GM21737 (cell line): ENCODE results near the gene CASZ1.

Experiments used
- ATAC-seq: cut with Tn5 transposase; IDR thresholded peaks from one replicate; pipeline ENCODE4 v1.9.1; 2021; ENCODE audit warnings: mild to moderate bottlenecking, moderate library complexity; ENCODE audit not compliant: unreplicated experiment

The CASZ1 gene

DNA sequence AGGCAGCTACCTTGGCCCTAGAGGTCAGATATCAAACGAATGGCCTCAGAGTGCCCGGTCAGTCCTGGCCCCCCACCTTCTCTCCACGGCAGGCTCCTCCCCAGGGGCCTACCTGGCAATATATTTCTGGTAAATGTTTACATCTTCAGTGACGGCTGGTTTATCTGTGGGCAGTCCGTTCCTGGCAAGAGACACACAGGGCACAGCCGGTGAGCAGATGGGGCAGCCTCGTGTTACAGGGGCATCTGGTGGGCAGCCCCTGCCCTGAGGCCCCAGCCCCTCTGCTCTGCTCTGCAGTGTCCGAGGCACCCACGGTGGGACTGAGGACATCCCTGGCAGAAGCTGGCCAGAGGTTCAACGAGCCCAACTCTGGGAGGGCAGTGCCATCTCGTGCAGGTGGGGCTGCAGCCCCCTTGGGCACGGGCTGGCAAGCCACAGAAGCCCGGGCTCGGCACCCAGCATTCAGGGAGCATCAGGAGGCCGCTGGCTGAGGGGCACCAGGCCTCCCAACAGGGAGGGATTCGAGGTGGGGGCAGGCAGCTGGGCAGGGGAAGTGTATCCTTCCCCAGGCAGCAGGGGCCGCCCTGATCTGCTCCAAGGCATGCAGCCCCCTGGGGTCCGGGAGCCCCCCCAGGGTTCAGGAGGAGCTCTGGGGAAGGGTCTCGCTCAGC lies 137.9 kb downstream of the CASZ1 start:
- no peak for ATAC-seq

DNA sequence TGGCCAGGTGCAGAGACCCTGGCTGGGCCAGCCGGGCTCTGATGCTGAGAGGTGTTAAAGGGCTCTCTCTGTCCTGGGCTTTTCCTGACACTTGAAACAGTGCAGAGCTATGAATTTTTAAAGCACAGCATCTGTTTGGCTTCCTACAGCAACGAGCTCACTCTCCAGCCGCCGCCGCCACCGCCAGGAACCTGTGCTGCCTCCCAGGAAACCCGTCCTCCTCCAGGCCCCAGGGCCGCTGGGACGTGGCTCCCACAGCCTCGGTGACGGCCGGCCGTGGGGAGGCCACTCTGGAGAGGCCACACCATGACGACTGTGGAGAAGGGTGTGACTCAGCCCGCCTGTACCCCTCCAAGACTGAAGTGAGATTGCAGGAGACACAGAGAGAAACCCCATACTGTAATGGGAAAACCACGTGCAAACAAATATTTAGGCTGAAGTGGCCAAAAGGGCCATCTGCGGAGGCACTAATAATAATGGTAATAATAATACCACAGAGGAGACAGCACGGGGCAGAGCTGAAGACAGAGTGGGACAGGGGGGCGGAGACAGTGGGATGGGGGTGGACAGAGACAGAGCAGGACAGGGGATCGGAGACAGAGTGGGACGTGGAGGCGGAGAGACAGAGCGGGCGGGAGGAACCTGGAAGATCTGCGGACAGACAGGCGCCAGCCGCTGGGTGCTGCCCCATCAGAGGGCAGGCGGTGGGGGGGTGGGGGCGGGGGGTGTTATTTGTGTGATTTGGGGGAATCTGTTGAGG lies 139.2 kb downstream of the CASZ1 start:
- no peak for ATAC-seq

DNA sequence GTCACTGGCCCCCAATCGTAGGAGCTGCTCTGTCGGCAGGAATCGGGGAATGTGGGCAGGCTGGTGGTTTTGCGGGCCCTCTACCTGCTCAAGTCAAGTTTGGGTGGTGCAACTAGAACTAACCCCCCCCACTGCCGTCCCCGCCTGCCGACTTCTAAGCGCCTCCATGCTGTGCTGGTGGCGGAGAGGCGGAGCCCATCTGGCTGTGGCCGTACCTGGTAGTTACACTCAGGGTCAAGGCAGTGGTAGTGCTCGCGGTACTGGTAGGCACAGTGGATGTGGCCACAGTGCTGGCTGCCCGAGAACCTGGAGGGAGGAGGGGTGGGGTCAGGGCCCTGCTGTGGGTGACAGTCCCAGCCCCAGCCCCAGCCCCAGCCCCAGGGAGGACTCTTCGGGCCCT lies 140.0 kb downstream of the CASZ1 start:
- no peak for ATAC-seq

DNA sequence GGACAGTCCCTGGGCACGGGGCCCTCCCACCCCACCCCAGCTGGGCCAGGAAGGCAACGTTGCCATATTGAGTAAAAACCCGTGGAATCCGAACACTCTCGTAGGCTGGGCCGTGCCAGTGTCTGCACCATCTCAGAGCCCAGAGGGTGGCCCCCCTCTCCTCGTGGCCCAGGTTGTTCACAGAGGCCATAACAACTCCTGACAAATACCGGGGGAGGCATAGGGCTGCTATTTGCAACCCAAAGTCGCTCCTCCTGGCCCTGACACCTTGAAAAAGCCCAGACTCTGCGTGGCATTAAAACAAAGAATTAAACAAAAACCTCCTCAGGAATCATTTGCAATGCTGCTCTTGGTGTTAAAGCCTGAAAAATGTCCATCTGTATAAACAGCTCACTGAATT lies 141.4 kb downstream of the CASZ1 start:
- ATAC-seq: no peak

DNA sequence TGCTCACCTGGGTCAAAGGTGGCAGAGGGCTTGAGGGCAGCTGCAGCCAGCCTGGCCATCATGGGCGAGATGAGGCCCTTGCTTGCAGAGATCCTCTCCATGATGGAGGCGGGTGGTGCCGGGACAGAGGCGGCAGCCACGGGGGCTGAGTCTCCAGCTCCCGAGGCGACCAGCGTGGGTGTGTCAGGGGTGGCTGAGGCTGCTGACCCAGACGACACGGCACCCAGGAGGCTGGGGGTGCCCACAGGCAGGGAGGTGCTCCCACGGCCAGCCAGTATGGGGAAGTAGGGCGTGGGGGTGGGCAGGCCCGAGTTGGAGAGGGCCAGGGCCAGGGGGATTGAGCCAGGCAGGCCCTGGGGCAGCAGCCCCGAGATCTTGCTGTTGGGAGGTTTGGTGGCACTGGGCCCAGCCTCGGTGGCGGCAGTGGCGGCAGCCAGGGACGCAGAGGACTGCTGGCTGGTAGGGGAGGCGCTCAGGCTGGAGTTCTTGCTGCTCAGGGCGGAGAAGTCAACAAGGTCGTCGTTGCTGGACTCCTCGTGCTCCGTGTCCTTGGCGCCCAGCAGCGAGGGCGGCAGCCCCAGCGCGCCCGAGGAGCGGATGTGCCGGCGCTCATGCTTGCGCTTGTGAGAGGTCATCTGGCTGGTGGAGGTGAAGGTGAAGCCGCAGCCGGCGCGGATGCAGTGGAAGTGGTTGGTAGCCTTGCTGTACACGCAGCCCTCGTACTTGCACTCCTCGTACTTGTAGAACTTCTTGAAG lies 142.9 kb downstream of the CASZ1 start:
- ATAC-seq: no peak

DNA sequence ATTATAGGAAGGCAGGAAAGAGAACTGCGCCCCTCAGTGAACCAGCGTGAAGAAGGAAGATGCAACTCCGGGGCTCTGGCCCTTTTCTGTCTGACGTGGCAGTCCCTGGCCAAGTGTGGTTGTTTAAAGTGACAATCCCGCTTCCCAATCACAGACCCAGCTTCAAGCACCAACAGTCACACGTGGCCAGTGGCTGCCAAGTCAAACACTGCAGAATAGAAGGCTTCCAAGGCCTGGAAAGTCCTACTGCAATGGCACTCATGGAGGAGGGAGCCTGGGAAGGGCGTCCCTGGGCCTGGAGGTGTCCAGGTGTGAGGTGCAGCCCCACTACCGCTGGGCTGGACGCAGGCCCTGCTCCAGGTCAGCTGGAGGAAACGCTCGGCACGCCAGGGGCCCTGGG lies 143.8 kb downstream of the CASZ1 start:
- no peak for ATAC-seq

DNA sequence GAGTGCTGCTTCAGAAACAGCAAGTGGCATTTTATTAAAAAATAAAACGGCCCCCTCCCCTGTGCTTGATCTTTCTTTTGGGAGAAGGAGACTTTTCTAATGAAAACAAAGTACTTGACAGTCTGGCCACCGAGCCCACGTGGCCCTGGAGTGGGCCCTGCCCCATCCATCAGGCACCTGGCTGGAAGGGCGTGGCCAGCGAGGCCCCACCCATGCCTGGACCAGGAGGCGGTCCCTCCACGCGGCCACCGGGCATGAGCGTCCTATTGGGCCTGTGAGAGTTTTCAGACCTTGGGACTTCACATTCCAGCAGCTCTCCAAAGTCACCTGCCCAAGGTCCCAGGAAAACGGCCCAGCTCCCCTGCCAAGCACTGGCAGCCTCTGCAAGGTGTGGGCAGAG lies 144.7 kb downstream of the CASZ1 start:
- ATAC-seq: no peak

DNA sequence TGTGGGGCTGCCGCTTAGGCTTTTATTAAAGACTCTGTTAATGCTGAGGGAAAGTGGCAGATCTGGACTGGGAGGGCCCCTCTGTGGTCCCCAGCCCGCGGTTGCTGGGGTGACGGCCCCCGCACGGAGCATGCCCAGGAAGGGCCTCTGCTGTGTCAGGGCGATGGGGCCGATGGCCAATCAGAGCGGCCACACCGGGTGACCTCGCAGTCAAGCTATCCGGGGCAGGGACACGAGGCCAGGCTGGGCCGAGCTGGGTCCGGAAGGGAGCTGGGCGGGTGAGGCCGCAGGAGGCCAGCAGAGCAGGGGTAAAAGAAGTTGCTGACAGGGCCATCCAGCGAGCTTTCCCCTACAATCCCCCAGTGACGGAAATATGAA lies 145.1 kb downstream of the CASZ1 start:
- no peak for ATAC-seq

DNA sequence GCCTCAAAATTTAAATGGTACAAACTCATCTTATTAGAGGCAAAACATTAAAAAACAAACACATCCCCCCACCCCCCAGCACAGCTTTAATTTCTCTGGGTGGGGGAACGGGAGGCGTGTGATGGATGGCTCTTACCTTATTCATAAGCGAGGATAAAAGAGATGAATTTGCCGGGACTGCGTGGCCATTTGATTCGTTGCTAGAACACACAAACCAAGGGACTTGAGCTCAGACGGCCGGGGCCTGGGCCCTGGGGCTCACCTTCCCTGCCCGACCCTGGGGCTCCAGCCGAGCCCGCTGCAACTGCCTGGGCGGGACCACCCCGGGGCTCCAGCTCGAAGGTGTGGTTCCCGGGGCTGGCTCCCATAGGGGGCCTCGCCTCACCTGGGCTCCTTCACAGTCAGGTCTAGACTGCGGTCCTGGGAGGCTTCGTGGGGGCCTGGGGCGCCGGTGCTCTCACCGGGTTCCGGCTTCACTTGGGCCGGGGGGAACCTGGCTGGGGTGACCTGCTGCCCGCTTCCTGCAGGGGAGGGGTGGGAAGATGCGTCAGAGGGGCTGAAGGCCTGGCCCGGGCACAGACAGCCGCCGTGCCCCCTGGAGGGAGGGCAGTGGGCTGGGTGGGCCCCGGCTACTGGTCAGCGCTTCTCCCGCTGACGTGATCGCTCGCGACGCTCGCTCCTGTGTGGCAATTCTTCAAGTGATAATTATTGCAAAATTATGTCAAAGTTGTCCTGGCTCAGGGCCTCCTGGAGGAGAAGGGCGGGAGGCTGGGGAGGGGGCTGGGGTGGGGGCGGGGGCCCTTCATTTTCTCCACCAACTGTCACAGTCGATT lies 145.7 kb downstream of the CASZ1 start:
- ATAC-seq: no peak

DNA sequence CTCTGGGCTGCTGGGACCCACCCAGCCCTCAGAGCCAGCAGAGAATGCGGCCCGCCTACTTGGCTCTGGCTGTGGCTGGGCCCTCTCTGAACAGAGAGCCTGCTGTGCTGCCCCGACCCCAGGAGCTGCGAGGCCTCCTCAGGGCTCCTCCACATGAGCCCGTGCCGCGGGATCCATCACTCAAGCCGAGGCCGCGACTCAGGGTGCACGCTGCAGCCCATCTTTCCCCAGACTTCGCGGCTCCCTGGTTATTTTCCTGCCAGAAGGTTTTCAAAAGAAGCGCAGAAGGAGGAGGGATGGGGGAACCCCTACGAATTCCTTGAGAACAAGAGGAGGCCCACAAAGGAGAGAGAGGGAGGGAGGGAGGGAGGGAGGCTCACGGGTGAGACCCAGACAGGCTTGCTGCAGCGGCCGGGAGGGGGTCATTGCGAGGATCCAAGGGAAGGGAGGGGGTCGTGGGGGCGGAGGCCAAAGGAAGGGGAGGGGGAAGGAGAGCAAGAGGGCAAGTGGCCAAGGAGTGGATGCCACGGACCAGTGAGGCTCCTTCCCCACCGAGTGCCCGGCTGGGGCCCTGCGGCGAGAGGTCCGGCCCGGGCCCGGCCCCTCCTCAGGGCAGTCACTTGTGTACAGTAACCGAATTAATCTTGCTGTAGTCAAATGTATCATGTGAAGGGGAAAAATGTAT lies 146.8 kb downstream of the CASZ1 start:
- no peak for ATAC-seq

DNA sequence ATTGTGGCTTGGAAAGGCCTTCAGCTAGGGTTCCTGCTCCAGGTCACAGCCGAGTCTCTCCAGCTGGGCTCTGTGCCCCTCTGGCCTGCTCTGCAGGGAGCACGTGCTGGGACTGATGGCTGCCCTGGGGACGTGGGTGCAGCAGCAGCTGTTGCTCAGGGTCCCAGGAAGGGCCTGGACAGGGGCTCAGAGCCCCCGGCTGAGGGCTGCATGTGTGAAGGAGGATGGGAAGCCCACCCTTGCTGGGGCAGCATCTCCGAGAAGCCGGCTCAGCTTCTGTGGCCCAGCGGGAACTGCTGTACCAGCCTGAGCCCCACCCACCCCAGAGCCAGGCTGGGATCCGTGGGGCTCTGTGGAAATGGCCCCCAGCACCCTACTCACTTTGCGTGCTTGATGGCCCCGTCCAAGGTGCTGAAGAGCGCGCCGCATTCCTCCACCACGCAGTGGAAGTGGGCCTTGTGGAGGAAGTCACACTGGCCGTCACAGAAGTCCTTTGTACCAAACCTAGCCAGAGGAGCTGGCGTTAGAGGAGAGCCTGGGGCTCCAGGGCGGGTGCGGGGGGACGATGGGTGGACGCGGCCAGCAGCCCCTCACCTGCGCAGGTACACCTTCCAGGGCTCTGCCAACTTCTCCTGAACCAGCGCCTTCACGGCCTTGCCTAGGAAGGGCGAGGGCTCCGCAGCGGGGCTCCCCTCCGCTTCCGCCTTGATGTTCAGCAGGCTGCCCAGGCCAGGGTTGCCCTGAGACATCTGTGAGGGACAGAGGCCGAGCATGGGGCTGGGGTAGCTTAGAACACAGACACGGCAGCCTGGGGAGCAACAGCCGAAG lies 147.5 kb downstream of the CASZ1 start:
- ATAC-seq: no peak

DNA sequence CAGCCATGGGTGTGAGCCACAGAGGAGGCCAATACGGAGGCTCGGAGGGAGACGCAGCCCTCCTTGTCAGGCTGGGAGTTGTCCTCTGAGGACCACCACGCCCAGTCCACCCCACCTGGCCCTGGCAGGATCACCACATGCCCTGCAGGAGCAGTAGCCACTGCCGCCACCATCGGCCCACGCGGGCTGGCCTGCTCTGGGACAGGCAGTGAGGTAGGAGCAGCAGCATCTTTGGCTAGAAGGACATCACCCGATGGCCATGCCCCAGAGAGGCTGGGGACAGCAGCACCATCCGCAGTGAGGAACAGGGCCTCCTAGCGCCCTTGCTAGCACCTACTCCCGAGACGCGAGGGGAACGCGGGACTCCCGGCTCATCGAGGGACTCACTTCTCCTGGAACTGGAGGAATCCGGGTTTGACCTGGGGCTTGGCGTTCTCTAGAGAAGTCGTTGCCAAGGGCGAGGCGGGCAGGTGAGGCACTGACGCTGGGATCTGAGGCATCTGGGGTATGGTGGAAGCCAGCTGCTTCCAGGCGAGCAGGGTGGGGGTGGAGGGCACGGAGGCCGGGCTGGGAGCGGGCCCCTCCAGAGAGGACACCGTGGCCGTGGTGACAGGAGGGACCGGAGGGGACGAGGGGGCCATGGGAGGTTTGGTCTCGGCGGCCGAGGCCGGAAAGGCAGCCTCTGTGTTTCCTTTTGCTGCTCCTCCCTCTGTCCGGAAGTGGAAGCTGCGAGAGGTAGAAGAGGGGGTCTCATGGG lies 148.9 kb downstream of the CASZ1 start:
- ATAC-seq: no peak

DNA sequence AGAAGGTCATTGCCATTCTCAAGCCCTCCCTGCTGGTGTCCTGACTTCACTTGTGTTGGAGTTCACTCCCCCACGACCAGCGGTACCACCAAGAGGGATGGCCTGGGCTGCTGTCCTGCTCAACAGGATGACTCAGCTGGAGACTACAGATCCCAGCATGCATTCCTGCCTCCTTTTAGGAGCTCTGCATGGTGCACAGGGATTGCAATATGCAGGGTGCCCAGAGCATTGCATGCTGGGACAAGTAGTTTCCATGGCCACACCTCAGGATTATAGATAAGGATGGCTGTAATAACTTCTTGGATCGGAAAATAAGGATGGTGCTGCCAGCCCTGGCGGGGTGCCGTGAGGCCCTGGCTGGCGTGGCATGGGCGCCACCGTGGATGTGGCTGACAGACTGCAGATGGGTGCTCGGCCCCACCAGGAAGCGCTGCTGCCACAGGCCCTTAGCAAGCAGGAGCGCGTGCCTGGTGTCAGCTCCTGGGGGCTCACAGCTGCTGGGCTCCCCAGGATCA lies 150.0 kb downstream of the CASZ1 start:
- ATAC-seq: no peak

DNA sequence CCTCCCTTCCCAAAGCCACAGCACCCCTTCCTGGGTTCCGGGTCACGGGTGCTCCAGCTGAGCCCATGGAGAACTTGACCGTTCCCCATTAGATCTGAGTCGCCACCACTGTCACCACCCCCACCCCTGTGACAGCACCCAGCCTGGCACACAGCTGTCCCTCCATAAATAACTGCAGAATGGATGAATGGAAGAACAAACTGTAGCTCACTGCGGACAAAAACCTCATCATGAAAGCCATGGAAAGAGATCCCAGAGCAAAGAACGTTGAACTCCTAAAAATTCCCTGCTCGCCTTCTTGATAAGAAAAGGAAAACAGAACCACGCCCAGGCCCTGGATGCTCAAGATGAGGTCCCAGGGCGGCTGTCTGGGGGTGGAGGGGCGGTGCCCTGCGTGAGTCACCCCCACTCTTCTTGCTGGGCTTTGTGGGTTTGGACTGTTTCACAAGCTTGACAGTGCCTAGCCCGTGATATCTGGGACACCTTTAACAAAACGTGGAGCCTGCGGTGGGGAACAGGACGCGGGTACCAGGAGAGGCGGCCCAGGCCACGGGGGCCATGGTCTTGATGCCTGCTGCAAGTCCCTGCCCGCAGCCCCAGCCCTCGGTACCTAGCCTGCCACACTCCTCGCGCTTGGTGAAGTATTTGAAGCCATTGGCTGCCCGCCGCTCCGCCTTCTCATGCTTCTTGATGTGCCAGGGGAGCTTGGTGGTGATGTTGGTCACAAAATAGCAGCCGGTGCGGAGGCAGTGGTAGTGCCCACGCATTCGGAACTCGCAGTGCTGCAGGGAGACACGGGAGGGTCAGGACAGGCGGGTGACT lies 151.9 kb downstream of the CASZ1 start:
- no peak for ATAC-seq

DNA sequence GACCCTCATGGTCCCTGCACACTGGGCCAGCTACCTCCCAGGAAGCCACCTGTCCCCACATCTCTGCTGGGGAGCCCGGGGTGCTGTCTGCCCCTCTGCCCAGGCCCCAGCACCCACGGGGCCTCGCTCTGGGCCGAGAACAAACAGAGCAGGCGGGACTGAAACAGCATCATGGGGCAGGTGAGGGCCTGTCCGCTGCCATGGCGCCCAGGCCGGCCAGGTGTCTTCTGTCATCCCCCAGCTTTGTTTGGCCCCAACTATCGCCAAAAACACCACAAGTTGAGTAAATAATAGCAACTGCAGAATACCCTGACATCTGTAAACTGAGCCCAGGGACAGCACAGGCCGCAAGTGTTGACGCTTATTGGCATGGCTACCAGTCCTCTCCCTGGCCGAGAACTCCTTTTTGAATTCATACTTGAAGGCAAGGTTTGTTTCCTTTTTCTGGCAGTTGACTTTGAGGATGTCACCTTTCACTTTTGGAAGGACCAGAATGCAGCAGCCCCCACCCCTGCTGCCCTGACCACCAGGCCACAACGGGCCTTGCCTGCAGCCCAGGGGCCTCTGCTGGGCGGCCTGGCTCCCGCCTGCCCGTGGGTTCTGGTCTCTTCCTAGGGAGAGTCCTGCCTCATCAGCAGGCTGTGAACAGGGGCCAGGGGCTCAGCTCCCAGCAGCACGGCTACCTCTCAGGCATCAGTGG lies 152.7 kb downstream of the CASZ1 start:
- ATAC-seq: no peak

DNA sequence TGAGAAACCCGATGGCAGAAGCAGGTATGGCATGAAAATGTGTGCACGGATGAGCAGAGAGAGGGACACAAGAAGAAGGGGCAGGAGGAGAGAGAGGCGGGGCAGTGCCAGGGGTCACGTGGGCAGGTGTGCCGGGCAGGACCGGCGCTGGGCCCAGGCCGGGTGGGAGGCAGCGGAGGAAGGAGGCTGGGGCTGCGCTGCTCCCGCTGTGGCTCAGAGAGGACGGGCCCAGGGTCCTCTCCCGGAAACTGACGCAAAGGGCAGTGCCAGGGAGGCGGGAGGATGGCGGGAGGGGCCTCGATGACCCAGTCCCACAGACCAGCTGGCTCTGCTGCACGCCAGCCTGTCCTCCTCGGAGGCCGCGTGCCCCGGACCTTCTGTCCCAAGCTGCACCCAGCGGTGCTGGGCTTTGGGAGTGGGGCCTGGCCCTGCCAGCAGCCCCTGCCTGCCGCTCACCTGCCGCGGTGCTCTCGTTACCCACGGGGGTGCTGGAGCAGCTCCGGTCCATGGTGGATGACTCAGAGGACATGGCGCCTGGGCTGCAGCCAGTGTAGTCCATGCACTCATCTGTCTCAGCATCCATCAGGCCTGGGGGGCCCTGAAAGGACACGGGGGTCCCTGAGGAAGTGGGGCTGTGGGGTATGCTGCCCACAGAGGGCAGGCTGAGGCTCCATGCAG lies 153.9 kb downstream of the CASZ1 start:
- no peak for ATAC-seq

DNA sequence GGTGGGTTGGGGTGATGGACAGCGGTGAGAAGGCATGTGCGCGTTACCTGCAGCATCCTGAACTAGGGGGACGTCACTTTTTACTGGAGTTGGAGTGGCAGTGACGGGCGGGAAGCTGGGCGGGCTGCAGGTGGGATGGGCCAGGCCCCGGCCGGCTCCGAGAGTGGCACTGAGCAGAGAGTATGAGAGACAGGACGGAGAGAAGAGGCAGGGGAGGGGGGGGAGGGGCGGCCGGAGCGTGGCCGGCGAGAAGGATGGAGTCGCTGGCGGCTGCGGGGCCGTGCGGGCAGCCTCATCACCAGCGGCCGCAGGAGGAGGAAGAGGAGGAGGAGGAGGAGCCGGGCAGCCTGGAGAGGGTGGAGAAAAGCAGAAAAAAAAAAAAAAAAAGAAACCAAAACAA lies 154.5 kb downstream of the CASZ1 start:
- no peak for ATAC-seq
